HepG2 (cell line): Measurements from ENCODE around the gene PTPRN. TPM values are rescaled to one million over a fixed set of nuclear protein-coding genes. Genes with fewer than 3 reads are reported as not detected.

ENCODE experiments used
- ATF1 ChIP-seq: IDR thresholded peaks from 2 replicates; pipeline ENCODE4 v1.6.1; 2016; ENCODE audit warnings: mild to moderate bottlenecking, control low read depth
- ATRX ChIP-seq: sonication (generic); formaldehyde crosslinking; IDR thresholded peaks from 2 replicates; pipeline ENCODE4 v1.4.0; 2020; ENCODE audit warnings: missing genetic modification reagents, borderline replicate concordance
- CCDC6 ChIP-seq: sonication (generic); formaldehyde crosslinking; IDR thresholded peaks from 2 replicates; pipeline ENCODE4 v1.8.1; 2022; ENCODE audit warnings: mild to moderate bottlenecking, missing genetic modification reagents, moderate library complexity
- ERF ChIP-seq: IDR thresholded peaks from 2 replicates; pipeline ENCODE4 v1.6.1; 2018; ENCODE audit warnings: missing biosample characterization, missing genetic modification reagents
- HBP1 ChIP-seq: IDR thresholded peaks from 2 replicates; pipeline ENCODE4 v1.6.1; 2016; ENCODE audit warnings: low read depth, control low read depth
- HNF4G ChIP-seq, 2 experiments: sonication (generic) in 1 of 2; formaldehyde crosslinking in 1 of 2; IDR thresholded peaks; 2 replicates each; pipeline versions ENCODE4 v1.4.0 to v1.6.1; 2011 to 2020; ENCODE audit warnings: borderline replicate concordance in 2 of 2, low read depth in 2 of 2, mild to moderate bottlenecking in 2 of 2, low read length in 1 of 2, missing genetic modification reagents in 1 of 2, moderate library complexity in 1 of 2
- HNRNPUL1 ChIP-seq: fragments of 200-400 bp; formaldehyde crosslinking; IDR thresholded peaks from 2 replicates; pipeline ENCODE4 v1.6.1; 2017; ENCODE audit warnings: low read depth, mild to moderate bottlenecking, low read length, moderate library complexity
- HOXA3 ChIP-seq: sonication (generic); formaldehyde crosslinking; IDR thresholded peaks from 2 replicates; pipeline ENCODE4 v1.5.0; 2020; ENCODE audit warnings: missing genetic modification reagents
- KLF15 ChIP-seq: sonication (generic); formaldehyde crosslinking; IDR thresholded peaks from 2 replicates; pipeline ENCODE4 v1.8.1; 2023; ENCODE audit warnings: borderline replicate concordance, mild to moderate bottlenecking, inconsistent platforms, missing genetic modification reagents, mixed read lengths
- MAZ ChIP-seq, 2 experiments: sonication (generic) in 1 of 2; formaldehyde crosslinking in 1 of 2; IDR thresholded peaks; 2 replicates each; pipeline versions ENCODE4 v1.5.0 to v1.6.1; 2012 to 2020; ENCODE audit warnings: low read depth in 2 of 2, mild to moderate bottlenecking in 2 of 2, borderline replicate concordance in 1 of 2, improper control_type of control experiment in 1 of 2, low read length in 1 of 2, missing genetic modification reagents in 1 of 2, moderate library complexity in 1 of 2
- MED1 ChIP-seq: sonication (generic); formaldehyde crosslinking; IDR thresholded peaks from 2 replicates; pipeline ENCODE4 v1.4.0; 2020; ENCODE audit warnings: missing genetic modification reagents
- NFATC3 ChIP-seq: sonication (generic); formaldehyde crosslinking; IDR thresholded peaks from 2 replicates; pipeline ENCODE4 v1.5.1; 2020; ENCODE audit warnings: mild to moderate bottlenecking, missing genetic modification reagents
- PCBP1 ChIP-seq: fragments of 200-400 bp; formaldehyde crosslinking; IDR thresholded peaks from 2 replicates; pipeline ENCODE4 v1.6.1; 2017; ENCODE audit warnings: mild to moderate bottlenecking, low read depth, low read length, borderline replicate concordance
- SMAD9 ChIP-seq: sonication (generic); formaldehyde crosslinking; IDR thresholded peaks from 2 replicates; pipeline ENCODE4 v1.5.1; 2020; ENCODE audit warnings: mild to moderate bottlenecking, missing genetic modification reagents
- SRF ChIP-seq: IDR thresholded peaks from 2 replicates; pipeline ENCODE4 v1.6.1; 2011; ENCODE audit warnings: mild to moderate bottlenecking, low read depth, low read length, moderate library complexity
- TCF7 ChIP-seq: sonication (generic); IDR thresholded peaks from 2 replicates; pipeline ENCODE4 v1.6.1; 2016; ENCODE audit warnings: antibody characterized with exemption, low read depth
- TCF7L2 ChIP-seq: IDR thresholded peaks from 2 replicates; pipeline ENCODE4 v1.6.1; 2011; ENCODE audit warnings: mild to moderate bottlenecking, low read depth, low read length, moderate library complexity
- TFDP1 ChIP-seq: IDR thresholded peaks from 2 replicates; pipeline ENCODE4 v1.6.1; 2016; ENCODE audit warnings: missing compliant biosample characterization, missing genetic modification reagents, borderline replicate concordance
- XRCC5 ChIP-seq: fragments of 200-400 bp; formaldehyde crosslinking; optimal IDR thresholded peaks from 2 replicates; pipeline ENCODE3; 2017; ENCODE audit warnings: mild to moderate bottlenecking, low read length
- YEATS2 ChIP-seq: sonication (generic); formaldehyde crosslinking; IDR thresholded peaks from 2 replicates; pipeline ENCODE4 v1.4.0; 2020; ENCODE audit warnings: missing genetic modification reagents, borderline replicate concordance
- ZKSCAN8 ChIP-seq: IDR thresholded peaks from 2 replicates; pipeline ENCODE4 v1.6.1; 2016; ENCODE audit warnings: borderline replicate concordance, missing genetic modification reagents, missing compliant biosample characterization
- ZNF431 ChIP-seq: sonication (generic); formaldehyde crosslinking; IDR thresholded peaks from 2 replicates; pipeline ENCODE4 v1.9.0; 2022; ENCODE audit warnings: missing genetic modification reagents, low read depth, mild to moderate bottlenecking, borderline replicate concordance
- ZNF432 ChIP-seq: sonication (generic); formaldehyde crosslinking; IDR thresholded peaks from 2 replicates; pipeline ENCODE4 v1.5.0; 2020; ENCODE audit warnings: missing genetic modification reagents, mild to moderate bottlenecking, borderline replicate concordance
- ZNF678 ChIP-seq: sonication (generic); formaldehyde crosslinking; IDR thresholded peaks from 2 replicates; pipeline ENCODE4 v1.4.0; 2020; ENCODE audit warnings: mild to moderate bottlenecking, missing genetic modification reagents
- ZNF720 ChIP-seq: sonication (generic); formaldehyde crosslinking; IDR thresholded peaks from 2 replicates; pipeline ENCODE4 v1.4.0; 2020; ENCODE audit warnings: missing genetic modification reagents
- ZSCAN29 ChIP-seq: sonication (generic); formaldehyde crosslinking; conservative IDR thresholded peaks from 2 replicates; pipeline ENCODE4 v1.4.0; 2020; ENCODE audit warnings: mild to moderate bottlenecking, missing genetic modification reagents
- polyA plus RNA-seq, 8 experiments: library from polyadenylated mRNA; depleted of rRNA in 3 of 8; stranded (reverse) in 7 of 8; unstranded in 1 of 8; fragments of >200 nt; fragmentation: Illumina TruSeq in 4 of 8; extraction: Trizol in 4 of 8; gene quantifications; 2 replicates each; pipeline versions ENCODE4 v1.2.1 to v1.2.3, GENCODE V29; 2011 to 2016; ENCODE audit warnings: low read depth in 4 of 8, missing spikeins in 1 of 8, mixed read lengths in 1 of 8; ENCODE audit not compliant: insufficient read depth in 1 of 8
- total RNA-seq, 5 experiments: library from RNA; depleted of rRNA; stranded (reverse); fragments of >200 nt; fragmentation: Illumina TruSeq; extraction: Trizol; gene quantifications; 2 replicates each; pipeline ENCODE4 v1.2.3, GENCODE V29; 2016; ENCODE audit warnings: low read depth in 1 of 5
- TF ChIP-seq, protein P1 (sequence below): sonication (generic); formaldehyde crosslinking; IDR thresholded peaks from 2 replicates; pipeline ENCODE4 v1.8.1; 2023; ENCODE audit warnings: mild to moderate bottlenecking, missing genetic modification reagents

PTPRN gene
- total and polyA plus RNA-seq, 2 of the 13 experiments (the other 11 are each of a cell fraction or from before 2014, with no cell fraction given), result 0.26 TPM; not detected in 1

GRCh38 chr2:219298759-219299371 lies 10.3 kb downstream of the PTPRN start (continued):
- TF ChIP-seq ZNF720 (CRISPR knock-in tag), result no peak
- TF ChIP-seq TCF7, result no peak
- TF ChIP-seq TFDP1, result no peak
- TF ChIP-seq CCDC6, result no peak
- TF ChIP-seq KLF15, result no peak
- no peak for TF ChIP-seq ZSCAN29 (CRISPR knock-in tag)
- peak; percentile 95 for TF ChIP-seq XRCC5
- no peak for TF ChIP-seq ERF (CRISPR knock-in tag)
- 0 out of 2 replicates have a peak, but pooled peaks have one; percentile 18 for TF ChIP-seq ZNF431 (CRISPR knock-in tag)
- TF ChIP-seq ATF1 (CRISPR knock-in tag), result no peak
- no peak for TF ChIP-seq SMAD9 (CRISPR knock-in tag)
- TF ChIP-seq SRF, result no peak
- no peak for TF ChIP-seq TCF7L2
- TF ChIP-seq PCBP1, result no peak
- no peak for TF ChIP-seq ZNF678 (CRISPR knock-in tag)
- TF ChIP-seq, protein P1, sequence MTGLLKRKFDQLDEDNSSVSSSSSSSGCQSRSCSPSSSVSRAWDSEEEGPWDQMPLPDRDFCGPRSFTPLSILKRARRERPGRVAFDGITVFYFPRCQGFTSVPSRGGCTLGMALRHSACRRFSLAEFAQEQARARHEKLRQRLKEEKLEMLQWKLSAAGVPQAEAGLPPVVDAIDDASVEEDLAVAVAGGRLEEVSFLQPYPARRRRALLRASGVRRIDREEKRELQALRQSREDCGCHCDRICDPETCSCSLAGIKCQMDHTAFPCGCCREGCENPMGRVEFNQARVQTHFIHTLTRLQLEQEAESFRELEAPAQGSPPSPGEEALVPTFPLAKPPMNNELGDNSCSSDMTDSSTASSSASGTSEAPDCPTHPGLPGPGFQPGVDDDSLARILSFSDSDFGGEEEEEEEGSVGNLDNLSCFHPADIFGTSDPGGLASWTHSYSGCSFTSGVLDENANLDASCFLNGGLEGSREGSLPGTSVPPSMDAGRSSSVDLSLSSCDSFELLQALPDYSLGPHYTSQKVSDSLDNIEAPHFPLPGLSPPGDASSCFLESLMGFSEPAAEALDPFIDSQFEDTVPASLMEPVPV (CRISPR knock-in tag), result peak; percentile 32; the same call in 1 of the 2 replicates
- TF ChIP-seq ZKSCAN8 (CRISPR knock-in tag), result no peak
- TF ChIP-seq HOXA3 (CRISPR knock-in tag), result peak; percentile 27; the same call in 1 of the 2 replicates
- peak; percentile 75; the same call in 1 of the 2 replicates for TF ChIP-seq MAZ (IDR thresholded peaks at IDR 0.05; ENCODE audit: borderline replicate concordance, low read depth, low read length)
- TF ChIP-seq MAZ (CRISPR knock-in tag; IDR thresholded peaks at IDR 0.05; ENCODE audit: low read depth), result peak; percentile 85
- peak; percentile 73; the same call in 1 of the 2 replicates for TF ChIP-seq HNF4G (IDR thresholded peaks at IDR 0.05; ENCODE audit: borderline replicate concordance, low read depth, low read length)
- TF ChIP-seq HNF4G (CRISPR knock-in tag; IDR thresholded peaks at IDR 0.05; ENCODE audit: borderline replicate concordance, low read depth), result no peak; the same call in 1 of the 2 replicates
- no peak for TF ChIP-seq ZNF432 (CRISPR knock-in tag)
- no peak for TF ChIP-seq NFATC3 (CRISPR knock-in tag)
- no peak for TF ChIP-seq HNRNPUL1
- 0 out of 2 replicates have a peak, but pooled peaks have one; percentile 25 for TF ChIP-seq YEATS2 (CRISPR knock-in tag)
- TF ChIP-seq HBP1 (CRISPR knock-in tag), result 0 out of 2 replicates have a peak, but pooled peaks have one; percentile 32
- TF ChIP-seq ATRX (CRISPR knock-in tag), result no peak
- peak; percentile 49; the same call in 1 of the 2 replicates for TF ChIP-seq MED1 (CRISPR knock-in tag)
